ENCODE measurements around the gene NTHL1.

GRCh38 chr16:2053897-2054296, 6.3 kb upstream of the NTHL1 start:
- TF ChIP-seq CTCF (IDR thresholded peaks at IDR 0.05 in 4 of 5, conservative IDR thresholded peaks at IDR 0.05 in 1 of 5) (no peak), POLR2A (IDR thresholded peaks at IDR 0.05) (no peak)

All from gastrocnemius medialis (tissue), 4 donors.